Measurements from ENCODE around the gene DPYD.

Gene DPYD

GRCh38 chr1:97646071-97646470 lies 274.8 kb downstream of the DPYD start:
- H3K9me3 ChIP-seq (ENCODE audit: control insufficient read depth in 1 of 2, low read length in 2 of 2) = peaks cover 0 to 9% of the 10 kb centered on the region in 2 donors
- peaks cover 0 to 6% of the 10 kb centered on the region in 2 donors for H3K36me3 ChIP-seq (ENCODE audit: control insufficient read depth in 1 of 2, insufficient read depth in 2 of 2, low read length in 2 of 2)
- no peaks in the 10 kb centered on the region for H3K4me1 ChIP-seq (ENCODE audit: control insufficient read depth in 1 of 2, insufficient read depth in 2 of 2, low read length in 2 of 2)
- no peak overlapping the region for H3K4me3 ChIP-seq (ENCODE audit: low read depth in 1 of 2, low read length in 2 of 2)
- no peaks in the 10 kb centered on the region for H3K27me3 ChIP-seq (ENCODE audit: low read depth, low read length)
- no peak overlapping the region for H3K27ac ChIP-seq (ENCODE audit: low read length)

- Histone ChIP-seq H3K36me3 (ENCODE audit: control insufficient read depth in 1 of 2, insufficient read depth in 2 of 2, low read length in 2 of 2) (no peaks in the 10 kb centered on the region), H3K4me3 (ENCODE audit: low read depth in 1 of 2, low read length in 2 of 2) (no peak overlapping the region), H3K27me3 (ENCODE audit: low read depth, low read length) (no peaks in the 10 kb centered on the region), H3K9me3 (ENCODE audit: control insufficient read depth in 1 of 2, low read length in 2 of 2) (peaks cover 0 to 2% of the 10 kb centered on the region in 2 donors), H3K27ac (ENCODE audit: low read length) (no peak overlapping the region), H3K4me1 (ENCODE audit: control insufficient read depth in 1 of 2, insufficient read depth in 2 of 2, low read length in 2 of 2) (no peaks in the 10 kb centered on the region)
Measured at GRCh38 chr1:97640677-97641076, 280.2 kb downstream of the DPYD start.

GRCh38 chr1:97636941-97637340 lies 283.9 kb downstream of the DPYD start:
- Histone ChIP-seq H3K27ac (ENCODE audit: low read length) (no peak overlapping the region), H3K9me3 (ENCODE audit: control insufficient read depth in 1 of 2, low read length in 2 of 2) (no peaks in the 10 kb centered on the region), H3K4me1 (ENCODE audit: control insufficient read depth in 1 of 2, insufficient read depth in 2 of 2, low read length in 2 of 2) (no peaks in the 10 kb centered on the region), H3K27me3 (ENCODE audit: low read depth, low read length) (no peaks in the 10 kb centered on the region), H3K4me3 (ENCODE audit: low read depth in 1 of 2, low read length in 2 of 2) (no peak overlapping the region), H3K36me3 (ENCODE audit: control insufficient read depth in 1 of 2, insufficient read depth in 2 of 2, low read length in 2 of 2) (no peaks in the 10 kb centered on the region)

GRCh38 chr1:97634758-97635157 lies 286.1 kb downstream of the DPYD start:
- no peaks in the 10 kb centered on the region for H3K36me3 ChIP-seq (ENCODE audit: control insufficient read depth in 1 of 2, insufficient read depth in 2 of 2, low read length in 2 of 2)
- H3K27ac ChIP-seq (ENCODE audit: low read length) = no peak overlapping the region
- H3K9me3 ChIP-seq (ENCODE audit: control insufficient read depth in 1 of 2, low read length in 2 of 2) = no peaks in the 10 kb centered on the region
- H3K4me1 ChIP-seq (ENCODE audit: control insufficient read depth in 1 of 2, insufficient read depth in 2 of 2, low read length in 2 of 2) = no peaks in the 10 kb centered on the region
- H3K4me3 ChIP-seq (ENCODE audit: low read depth in 1 of 2, low read length in 2 of 2) = no peak overlapping the region
- H3K27me3 ChIP-seq (ENCODE audit: low read depth, low read length) = no peaks in the 10 kb centered on the region

DNA sequence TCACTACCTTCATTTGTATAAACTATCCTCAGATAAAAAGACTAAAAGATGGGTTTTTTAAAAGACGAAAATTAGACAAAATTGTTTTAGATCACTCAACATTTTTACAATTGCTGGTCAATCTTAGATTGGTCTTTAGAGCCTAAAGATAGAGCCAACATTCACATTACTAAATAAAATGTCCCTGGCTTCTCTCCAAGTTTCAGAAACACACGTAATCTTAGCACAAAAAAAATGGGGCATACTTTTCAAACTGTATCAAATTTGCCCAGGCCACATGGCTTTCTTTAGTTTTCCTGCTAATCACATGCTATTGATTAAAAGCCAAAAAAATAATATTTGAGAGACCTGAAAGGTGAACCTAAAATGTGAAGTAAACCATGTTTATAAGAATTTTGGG lies 288.1 kb downstream of the DPYD start:
- Histone ChIP-seq H3K27me3 (ENCODE audit: low read depth, low read length) (no peaks in the 10 kb centered on the region), H3K4me1 (ENCODE audit: control insufficient read depth in 1 of 2, insufficient read depth in 2 of 2, low read length in 2 of 2) (no peaks in the 10 kb centered on the region), H3K4me3 (ENCODE audit: low read depth in 1 of 2, low read length in 2 of 2) (no peak overlapping the region), H3K36me3 (ENCODE audit: control insufficient read depth in 1 of 2, insufficient read depth in 2 of 2, low read length in 2 of 2) (no peaks in the 10 kb centered on the region), H3K9me3 (ENCODE audit: control insufficient read depth in 1 of 2, low read length in 2 of 2) (no peaks in the 10 kb centered on the region), H3K27ac (ENCODE audit: low read length) (no peak overlapping the region)

DNA sequence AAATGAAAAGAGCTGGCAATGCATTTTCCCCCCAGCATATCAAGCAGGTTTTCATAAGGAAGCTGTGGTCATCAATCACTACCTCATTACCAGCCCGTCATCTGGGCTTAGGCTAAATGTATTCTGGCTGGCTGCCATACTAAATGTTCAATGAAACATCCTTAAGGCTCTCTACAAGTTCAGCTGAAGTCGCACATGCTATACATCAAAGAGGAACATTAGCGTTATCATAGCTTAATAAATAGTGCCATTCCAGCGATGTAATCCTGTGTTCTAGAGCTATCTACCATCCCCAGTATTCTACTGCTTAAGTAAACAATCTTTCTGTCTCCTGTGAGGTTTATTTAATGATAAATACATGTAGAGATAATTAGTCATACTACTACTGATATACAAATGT lies 288.8 kb downstream of the DPYD start:
- Histone ChIP-seq H3K36me3 (ENCODE audit: control insufficient read depth in 1 of 2, insufficient read depth in 2 of 2, low read length in 2 of 2) (no peaks in the 10 kb centered on the region), H3K4me1 (ENCODE audit: control insufficient read depth in 1 of 2, insufficient read depth in 2 of 2, low read length in 2 of 2) (no peaks in the 10 kb centered on the region), H3K27me3 (ENCODE audit: low read depth, low read length) (no peaks in the 10 kb centered on the region), H3K27ac (ENCODE audit: low read length) (no peak overlapping the region), H3K9me3 (ENCODE audit: control insufficient read depth in 1 of 2, low read length in 2 of 2) (no peaks in the 10 kb centered on the region), H3K4me3 (ENCODE audit: low read depth in 1 of 2, low read length in 2 of 2) (no peak overlapping the region)

DNA sequence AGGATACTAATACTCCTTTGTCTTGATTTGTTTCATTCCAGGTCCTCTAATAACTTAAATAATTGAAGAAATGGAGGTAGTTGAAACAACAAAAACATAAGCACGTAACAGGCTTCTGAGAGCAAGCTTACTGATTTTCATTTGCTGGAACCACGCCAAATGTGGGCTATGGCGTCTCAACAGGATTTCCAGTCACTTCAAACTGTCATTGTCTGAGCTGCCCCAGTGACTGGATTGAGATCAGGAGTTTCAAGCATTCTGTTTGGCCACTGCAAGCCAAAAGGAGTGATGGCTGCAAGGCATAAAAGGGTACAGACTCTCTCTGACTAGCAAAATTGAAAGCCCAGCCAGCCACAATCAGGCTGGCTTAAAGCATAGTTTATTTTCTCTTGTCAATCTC lies 289.9 kb downstream of the DPYD start:
- H3K36me3 ChIP-seq (ENCODE audit: control insufficient read depth in 1 of 2, insufficient read depth in 2 of 2, low read length in 2 of 2) = no peaks in the 10 kb centered on the region

DNA sequence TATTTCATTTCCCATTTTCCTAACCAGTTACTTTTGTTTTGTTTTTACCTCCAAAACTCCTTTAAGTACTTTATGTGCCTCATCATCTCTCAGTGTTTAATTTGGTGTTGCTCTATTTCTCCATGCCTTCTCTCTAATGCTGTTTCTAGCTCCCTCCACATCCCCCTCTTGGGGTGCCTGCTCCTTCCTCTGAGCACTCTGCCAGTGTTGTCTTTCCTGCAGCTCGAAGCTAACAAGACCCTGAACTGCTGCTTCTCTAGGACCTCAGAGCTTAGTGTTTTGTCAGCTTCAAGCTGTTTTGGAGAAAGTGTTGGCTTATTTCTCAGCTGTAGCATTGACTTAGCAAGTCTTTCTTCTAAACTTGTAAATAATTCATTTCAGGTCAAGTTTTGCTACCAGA lies 290.6 kb downstream of the DPYD start:
- no peaks in the 10 kb centered on the region for H3K9me3 ChIP-seq (ENCODE audit: control insufficient read depth in 1 of 2, low read length in 2 of 2)
- no peaks in the 10 kb centered on the region for H3K4me1 ChIP-seq (ENCODE audit: control insufficient read depth in 1 of 2, insufficient read depth in 2 of 2, low read length in 2 of 2)
- H3K27ac ChIP-seq (ENCODE audit: low read length) = no peak overlapping the region
- H3K4me3 ChIP-seq (ENCODE audit: low read depth in 1 of 2, low read length in 2 of 2) = no peak overlapping the region
- no peaks in the 10 kb centered on the region for H3K36me3 ChIP-seq (ENCODE audit: control insufficient read depth in 1 of 2, insufficient read depth in 2 of 2, low read length in 2 of 2)
- no peaks in the 10 kb centered on the region for H3K27me3 ChIP-seq (ENCODE audit: low read depth, low read length)

More for the DNA sequence above, 289.9 kb downstream of the DPYD start:
- Histone ChIP-seq H3K27ac (ENCODE audit: low read length) (no peak overlapping the region), H3K9me3 (ENCODE audit: control insufficient read depth in 1 of 2, low read length in 2 of 2) (no peaks in the 10 kb centered on the region), H3K27me3 (ENCODE audit: low read depth, low read length) (no peaks in the 10 kb centered on the region), H3K4me1 (ENCODE audit: control insufficient read depth in 1 of 2, insufficient read depth in 2 of 2, low read length in 2 of 2) (no peaks in the 10 kb centered on the region), H3K4me3 (ENCODE audit: low read depth in 1 of 2, low read length in 2 of 2) (no peak overlapping the region)

DNA sequence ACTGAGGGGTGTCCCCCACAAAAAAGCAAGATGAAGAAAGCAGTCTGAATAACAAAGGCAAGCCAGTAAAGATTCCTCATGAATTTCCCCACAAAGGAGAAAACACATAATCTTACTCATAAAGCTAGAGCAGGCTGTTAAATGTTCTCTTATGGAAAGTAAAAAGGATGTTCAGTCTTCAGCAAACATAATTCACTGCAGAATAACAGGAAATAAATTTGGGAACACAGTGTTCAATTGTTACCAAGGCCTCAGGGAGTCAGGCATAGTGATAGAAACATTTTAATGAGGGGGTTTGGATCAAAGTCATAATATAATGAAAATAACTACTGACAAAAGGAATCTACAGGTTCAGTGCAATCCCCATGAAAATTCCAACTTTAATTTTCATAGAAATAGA lies 297.6 kb downstream of the DPYD start:
- no peaks in the 10 kb centered on the region for H3K4me1 ChIP-seq (ENCODE audit: control insufficient read depth in 1 of 2, insufficient read depth in 2 of 2, low read length in 2 of 2)
- no peaks in the 10 kb centered on the region for H3K36me3 ChIP-seq (ENCODE audit: control insufficient read depth in 1 of 2, insufficient read depth in 2 of 2, low read length in 2 of 2)
- H3K27ac ChIP-seq (ENCODE audit: low read length) = no peak overlapping the region
- H3K9me3 ChIP-seq (ENCODE audit: control insufficient read depth in 1 of 2, low read length in 2 of 2) = no peaks in the 10 kb centered on the region
- no peaks in the 10 kb centered on the region for H3K27me3 ChIP-seq (ENCODE audit: low read depth, low read length)
- H3K4me3 ChIP-seq (ENCODE audit: low read depth in 1 of 2, low read length in 2 of 2) = no peak overlapping the region

- Histone ChIP-seq H3K36me3 (ENCODE audit: control insufficient read depth in 1 of 2, insufficient read depth in 2 of 2, low read length in 2 of 2) (no peaks in the 10 kb centered on the region), H3K4me3 (ENCODE audit: low read depth in 1 of 2, low read length in 2 of 2) (no peak overlapping the region), H3K27me3 (ENCODE audit: low read depth, low read length) (no peaks in the 10 kb centered on the region), H3K27ac (ENCODE audit: low read length) (no peak overlapping the region), H3K4me1 (ENCODE audit: control insufficient read depth in 1 of 2, insufficient read depth in 2 of 2, low read length in 2 of 2) (no peaks in the 10 kb centered on the region), H3K9me3 (ENCODE audit: control insufficient read depth in 1 of 2, low read length in 2 of 2) (no peaks in the 10 kb centered on the region)
Measured at GRCh38 chr1:97621955-97622354, 298.9 kb downstream of the DPYD start.

GRCh38 chr1:97619706-97620105 lies 301.1 kb downstream of the DPYD start:
- no peaks in the 10 kb centered on the region for H3K9me3 ChIP-seq (ENCODE audit: control insufficient read depth in 1 of 2, low read length in 2 of 2)
- H3K27ac ChIP-seq (ENCODE audit: low read length) = no peak overlapping the region
- no peaks in the 10 kb centered on the region for H3K36me3 ChIP-seq (ENCODE audit: control insufficient read depth in 1 of 2, insufficient read depth in 2 of 2, low read length in 2 of 2)
- no peak overlapping the region for H3K4me3 ChIP-seq (ENCODE audit: low read depth in 1 of 2, low read length in 2 of 2)
- no peaks in the 10 kb centered on the region for H3K4me1 ChIP-seq (ENCODE audit: control insufficient read depth in 1 of 2, insufficient read depth in 2 of 2, low read length in 2 of 2)
- H3K27me3 ChIP-seq (ENCODE audit: low read depth, low read length) = no peaks in the 10 kb centered on the region

DNA sequence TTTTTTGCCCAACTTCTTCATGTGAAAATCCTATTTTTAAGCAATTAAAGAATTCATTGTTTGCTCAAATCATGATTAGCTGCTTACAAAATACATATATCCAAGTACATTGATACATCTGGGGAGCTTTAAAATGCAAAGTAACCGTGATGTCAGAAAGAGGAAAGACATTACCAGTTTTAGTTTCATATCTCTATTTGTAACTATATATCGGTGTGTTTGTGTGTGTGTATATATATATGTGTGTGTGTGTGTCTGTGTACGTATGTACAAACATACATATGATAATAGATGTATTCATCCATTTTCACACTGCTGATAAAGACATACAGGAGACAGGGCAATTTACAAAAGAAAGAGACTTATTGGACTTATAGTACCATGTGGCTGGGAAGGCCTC lies 310.1 kb downstream of the DPYD start:
- Histone ChIP-seq H3K36me3 (ENCODE audit: control insufficient read depth in 1 of 2, insufficient read depth in 2 of 2, low read length in 2 of 2) (no peaks in the 10 kb centered on the region), H3K27ac (ENCODE audit: low read length) (no peak overlapping the region), H3K9me3 (ENCODE audit: control insufficient read depth in 1 of 2, low read length in 2 of 2) (no peaks in the 10 kb centered on the region), H3K27me3 (ENCODE audit: low read depth, low read length) (no peaks in the 10 kb centered on the region), H3K4me3 (ENCODE audit: low read depth in 1 of 2, low read length in 2 of 2) (no peak overlapping the region), H3K4me1 (ENCODE audit: control insufficient read depth in 1 of 2, insufficient read depth in 2 of 2, low read length in 2 of 2) (no peaks in the 10 kb centered on the region)

Measured in muscle layer of duodenum (tissue), 2 donors.